ENCODE data around the gene HAUS6. TPM values are rescaled to one million over a fixed set of nuclear protein-coding genes. Genes with fewer than 3 reads are reported as not detected.

HAUS6 gene
- total and polyA plus RNA-seq, 2 of the 13 experiments (the other 11 are each of a cell fraction or from before 2014, with no cell fraction given), result 9.8 to 31.1 TPM

DNA sequence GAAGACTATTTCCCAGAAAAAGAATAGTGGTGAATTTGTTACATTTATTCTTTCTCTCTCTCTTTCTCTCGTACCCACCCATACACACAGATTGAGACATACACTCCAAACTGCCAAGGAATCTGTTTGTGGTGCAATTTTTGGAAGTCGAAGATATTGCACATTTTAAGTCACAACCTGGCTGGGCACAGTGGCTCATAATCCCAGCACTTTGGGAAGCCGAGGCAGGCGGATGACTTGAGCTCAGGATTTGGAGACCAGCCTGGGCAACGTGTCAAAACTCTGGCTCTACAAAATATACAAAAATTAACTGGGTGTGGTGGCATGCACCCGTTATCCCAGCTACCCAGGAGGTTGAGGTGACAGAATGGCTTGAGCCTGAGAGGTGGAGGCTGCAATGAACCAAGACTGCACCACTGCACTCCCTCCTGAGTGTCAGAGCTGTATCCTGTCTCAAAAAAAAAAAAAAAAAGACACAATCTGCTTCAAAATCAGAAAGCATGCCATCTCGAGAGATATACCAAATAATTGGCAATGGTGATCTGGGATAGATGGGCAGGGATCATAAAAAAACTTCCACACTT lies 43.8 kb upstream of the HAUS6 start (continued):
- TF ChIP-seq, protein P1, sequence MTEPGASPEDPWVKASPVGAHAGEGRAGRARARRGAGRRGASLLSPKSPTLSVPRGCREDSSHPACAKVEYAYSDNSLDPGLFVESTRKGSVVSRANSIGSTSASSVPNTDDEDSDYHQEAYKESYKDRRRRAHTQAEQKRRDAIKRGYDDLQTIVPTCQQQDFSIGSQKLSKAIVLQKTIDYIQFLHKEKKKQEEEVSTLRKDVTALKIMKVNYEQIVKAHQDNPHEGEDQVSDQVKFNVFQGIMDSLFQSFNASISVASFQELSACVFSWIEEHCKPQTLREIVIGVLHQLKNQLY (CRISPR knock-in tag; IDR thresholded peaks at IDR 0.05), result no peak
- TF ChIP-seq, protein P2, sequence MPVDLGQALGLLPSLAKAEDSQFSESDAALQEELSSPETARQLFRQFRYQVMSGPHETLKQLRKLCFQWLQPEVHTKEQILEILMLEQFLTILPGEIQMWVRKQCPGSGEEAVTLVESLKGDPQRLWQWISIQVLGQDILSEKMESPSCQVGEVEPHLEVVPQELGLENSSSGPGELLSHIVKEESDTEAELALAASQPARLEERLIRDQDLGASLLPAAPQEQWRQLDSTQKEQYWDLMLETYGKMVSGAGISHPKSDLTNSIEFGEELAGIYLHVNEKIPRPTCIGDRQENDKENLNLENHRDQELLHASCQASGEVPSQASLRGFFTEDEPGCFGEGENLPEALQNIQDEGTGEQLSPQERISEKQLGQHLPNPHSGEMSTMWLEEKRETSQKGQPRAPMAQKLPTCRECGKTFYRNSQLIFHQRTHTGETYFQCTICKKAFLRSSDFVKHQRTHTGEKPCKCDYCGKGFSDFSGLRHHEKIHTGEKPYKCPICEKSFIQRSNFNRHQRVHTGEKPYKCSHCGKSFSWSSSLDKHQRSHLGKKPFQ (CRISPR knock-in tag; IDR thresholded peaks at IDR 0.05; ENCODE audit: insufficient replicate concordance), result no peak
- TF ChIP-seq, protein P3, sequence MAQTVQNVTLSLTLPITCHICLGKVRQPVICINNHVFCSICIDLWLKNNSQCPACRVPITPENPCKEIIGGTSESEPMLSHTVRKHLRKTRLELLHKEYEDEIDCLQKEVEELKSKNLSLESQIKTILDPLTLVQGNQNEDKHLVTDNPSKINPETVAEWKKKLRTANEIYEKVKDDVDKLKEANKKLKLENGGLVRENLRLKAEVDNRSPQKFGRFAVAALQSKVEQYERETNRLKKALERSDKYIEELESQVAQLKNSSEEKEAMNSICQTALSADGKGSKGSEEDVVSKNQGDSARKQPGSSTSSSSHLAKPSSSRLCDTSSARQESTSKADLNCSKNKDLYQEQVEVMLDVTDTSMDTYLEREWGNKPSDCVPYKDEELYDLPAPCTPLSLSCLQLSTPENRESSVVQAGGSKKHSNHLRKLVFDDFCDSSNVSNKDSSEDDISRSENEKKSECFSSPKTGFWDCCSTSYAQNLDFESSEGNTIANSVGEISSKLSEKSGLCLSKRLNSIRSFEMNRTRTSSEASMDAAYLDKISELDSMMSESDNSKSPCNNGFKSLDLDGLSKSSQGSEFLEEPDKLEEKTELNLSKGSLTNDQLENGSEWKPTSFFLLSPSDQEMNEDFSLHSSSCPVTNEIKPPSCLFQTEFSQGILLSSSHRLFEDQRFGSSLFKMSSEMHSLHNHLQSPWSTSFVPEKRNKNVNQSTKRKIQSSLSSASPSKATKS (CRISPR knock-in tag; IDR thresholded peaks at IDR 0.05), result no peak

- POLR2A ChIA-PET, result no interaction called here
- BruUV-seq (replicated peaks), result no TSS peak
- 68% methylated on average over 5 of the region's 5 CpGs for WGBS (ENCODE audit: low lambda C conversion rate)
- Histone ChIP-seq H3K36me3 (replicated peaks in 1 of 2; ENCODE audit: control insufficient read depth in 1 of 2, insufficient read depth in 2 of 2, low read length in 2 of 2) (no peaks in the 10 kb centered on the region), H2AFZ (ENCODE audit: low read length) (no peak overlapping the region), H3K4me3 (replicated peaks in 1 of 3; ENCODE audit: insufficient read depth in 1 of 3, low read depth in 2 of 3, low read length in 3 of 3) (no peak overlapping the region), H3K9ac (ENCODE audit: insufficient read depth, low read depth, low read length) (no peak overlapping the region; the same call in 1 of the 2 replicates), H3K79me2 (ENCODE audit: insufficient read depth, low read length) (no peaks in the 10 kb centered on the region), H3K4me1 (ENCODE audit: insufficient read depth, low read length) (peaks cover 82% of the 10 kb centered on the region), H3K27me3 (ENCODE audit: control insufficient read depth in 1 of 2, insufficient read depth in 2 of 2, low read length in 2 of 2) (no peaks in the 10 kb centered on the region), H3K27ac (ENCODE audit: extremely low read length, insufficient read depth, low read length) (no peak overlapping the region), H4K20me1 (ENCODE audit: insufficient read depth, low read length) (no peaks in the 10 kb centered on the region), H3K9me3 (ENCODE audit: low read length) (no peaks in the 10 kb centered on the region), H3K4me2 (ENCODE audit: low read depth, low read length) (no peak overlapping the region)
- ATAC-seq, result no peak
- no peak for DNase-seq (ENCODE audit: low spot score)
- TF ChIP-seq MYNN (CRISPR knock-in tag; IDR thresholded peaks at IDR 0.05; ENCODE audit: low read depth), result no peak
- TF ChIP-seq HNF4A (CRISPR knock-in tag; IDR thresholded peaks at IDR 0.05), result no peak
- TF ChIP-seq, protein P4, sequence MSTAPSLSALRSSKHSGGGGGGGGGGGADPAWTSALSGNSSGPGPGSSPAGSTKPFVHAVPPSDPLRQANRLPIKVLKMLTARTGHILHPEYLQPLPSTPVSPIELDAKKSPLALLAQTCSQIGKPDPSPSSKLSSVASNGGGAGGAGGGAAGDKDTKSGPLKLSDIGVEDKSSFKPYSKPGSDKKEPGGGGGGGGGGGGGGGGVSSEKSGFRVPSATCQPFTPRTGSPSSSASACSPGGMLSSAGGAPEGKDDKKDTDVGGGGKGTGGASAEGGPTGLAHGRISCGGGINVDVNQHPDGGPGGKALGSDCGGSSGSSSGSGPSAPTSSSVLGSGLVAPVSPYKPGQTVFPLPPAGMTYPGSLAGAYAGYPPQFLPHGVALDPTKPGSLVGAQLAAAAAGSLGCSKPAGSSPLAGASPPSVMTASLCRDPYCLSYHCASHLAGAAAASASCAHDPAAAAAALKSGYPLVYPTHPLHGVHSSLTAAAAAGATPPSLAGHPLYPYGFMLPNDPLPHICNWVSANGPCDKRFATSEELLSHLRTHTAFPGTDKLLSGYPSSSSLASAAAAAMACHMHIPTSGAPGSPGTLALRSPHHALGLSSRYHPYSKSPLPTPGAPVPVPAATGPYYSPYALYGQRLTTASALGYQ (CRISPR knock-in tag; IDR thresholded peaks at IDR 0.05), result no peak
- no peak for TF ChIP-seq GATA4 (IDR thresholded peaks at IDR 0.05; ENCODE audit: borderline replicate concordance, low read depth)
- no peak for TF ChIP-seq ZBTB25 (CRISPR knock-in tag; IDR thresholded peaks at IDR 0.05)
- no peak for TF ChIP-seq XBP1 (CRISPR knock-in tag; IDR thresholded peaks at IDR 0.05)
- TF ChIP-seq ZNF703 (CRISPR knock-in tag; IDR thresholded peaks at IDR 0.05; ENCODE audit: borderline replicate concordance), result no peak
- TF ChIP-seq IRX3 (CRISPR knock-in tag; IDR thresholded peaks at IDR 0.05; ENCODE audit: borderline replicate concordance, low read depth), result no peak
- TF ChIP-seq TCF12 (IDR thresholded peaks at IDR 0.05), result no peak
- TF ChIP-seq TCF12 (CRISPR knock-in tag; IDR thresholded peaks at IDR 0.05), result no peak
- CTCF ChIA-PET (ENCODE audit: low intra/inter-chr PET ratio, low total read pairs), result no interaction called here
- intact Hi-C loops (cut with micrococcal nuclease; ENCODE audit: unreplicated experiment), result no loop called here
- no peak for FAIRE-seq
- in situ Hi-C loops (cut with HindIII; ENCODE audit: extremely low pct_ligation_motif_present, low pct_unique_long_range_greater_than_20kb), result no loop called here
Measured at GRCh38 chr9:19145881-19146280, 43.2 kb upstream of the HAUS6 start.

Data from HepG2 (cell line).